Ectodermal cell (in vitro differentiated cells): ENCODE measurements around the gene CALHM3.

Experiments
- H3K27ac ChIP-seq: 2 replicates; pipeline ENCODE4 v1.7.0; 2013; ENCODE audit warnings: mild to moderate bottlenecking, low read depth, low read length; ENCODE audit not compliant: insufficient read depth, poor library complexity, severe bottlenecking
- H3K27me3 ChIP-seq: 2 replicates; pipeline ENCODE4 v1.7.0; 2013; ENCODE audit warnings: mild to moderate bottlenecking, low read length; ENCODE audit not compliant: insufficient read depth, control insufficient read depth, poor library complexity, severe bottlenecking
- H3K36me3 ChIP-seq: one replicate; pipeline ENCODE4 v1.7.0; 2013; ENCODE audit warnings: low read length; ENCODE audit not compliant: control insufficient read depth, insufficient read depth
- H3K4me1 ChIP-seq: one replicate; pipeline ENCODE4 v1.7.0; 2013; ENCODE audit warnings: low read length; ENCODE audit not compliant: control insufficient read depth, insufficient read depth
- H3K4me3 ChIP-seq: 2 replicates; pipeline ENCODE4 v1.7.0; 2013; ENCODE audit warnings: low read depth, low read length, control low read depth; ENCODE audit not compliant: insufficient read depth
- H3K9me3 ChIP-seq: 2 replicates; pipeline ENCODE4 v1.7.0; 2013; ENCODE audit warnings: mild to moderate bottlenecking, low read length, moderate library complexity; ENCODE audit not compliant: control insufficient read depth
- WGBS, 2 experiments: methylation state at CpG; one replicate each; pipeline ENCODE4 v1.1.7; 2013; ENCODE audit warnings: missing lambda C conversion rate in 2 of 2; 5-methylcytosine and 5-hydroxymethylcytosine counted together

The CALHM3 gene

GRCh38 chr10:103449208-103450144, 29.6 kb downstream of the CALHM3 start:
- Histone ChIP-seq H3K36me3 (peaks cover 16% of the 10 kb centered on the region), H3K4me3 (no peak overlapping the region), H3K27ac (no peak overlapping the region), H3K9me3 (no peaks in the 10 kb centered on the region), H3K4me1 (no peaks in the 10 kb centered on the region), H3K27me3 (no peaks in the 10 kb centered on the region)
- WGBS, 2 experiments = 94 to 95% methylated on average over 34 of the region's 34 CpGs

- Histone ChIP-seq H3K36me3 (peaks cover 20% of the 10 kb centered on the region), H3K4me1 (no peaks in the 10 kb centered on the region), H3K27me3 (no peaks in the 10 kb centered on the region), H3K9me3 (no peaks in the 10 kb centered on the region), H3K4me3 (no peak overlapping the region), H3K27ac (no peak overlapping the region)
- 80 to 90% methylated on average over 1 of the region's 1 CpG for WGBS, 2 experiments
These were observed 30.3 kb downstream of the CALHM3 start for GRCh38 chr10:103448746-103449145.

GRCh38 chr10:103447187-103447586, 31.9 kb downstream of the CALHM3 start:
- WGBS, 2 experiments = 95 to 98% methylated on average over 23 of the region's 23 CpGs
- H3K27ac ChIP-seq = no peak overlapping the region
- H3K4me3 ChIP-seq = no peak overlapping the region
- peaks cover 24% of the 10 kb centered on the region for H3K36me3 ChIP-seq
- no peaks in the 10 kb centered on the region for H3K9me3 ChIP-seq
- H3K27me3 ChIP-seq = no peaks in the 10 kb centered on the region
- H3K4me1 ChIP-seq = no peaks in the 10 kb centered on the region

GRCh38 chr10:103445767-103446567, 33.1 kb downstream of the CALHM3 start:
- H3K36me3 ChIP-seq = peaks cover 28% of the 10 kb centered on the region
- H3K27ac ChIP-seq = no peak overlapping the region
- no peaks in the 10 kb centered on the region for H3K9me3 ChIP-seq
- 92% methylated on average over 12 of the region's 12 CpGs for WGBS, 2 experiments
- no peaks in the 10 kb centered on the region for H3K4me1 ChIP-seq
- H3K4me3 ChIP-seq = no peak overlapping the region
- no peaks in the 10 kb centered on the region for H3K27me3 ChIP-seq

GRCh38 chr10:103445366-103445765, 33.7 kb downstream of the CALHM3 start:
- WGBS, 2 experiments = 96% methylated on average over 9 of the region's 9 CpGs
- Histone ChIP-seq H3K4me1 (no peaks in the 10 kb centered on the region), H3K4me3 (no peak overlapping the region), H3K9me3 (no peaks in the 10 kb centered on the region), H3K27ac (no peak overlapping the region), H3K27me3 (no peaks in the 10 kb centered on the region), H3K36me3 (peaks cover 30% of the 10 kb centered on the region)

- Histone ChIP-seq H3K4me3 (no peak overlapping the region), H3K36me3 (peaks cover 32% of the 10 kb centered on the region), H3K4me1 (no peaks in the 10 kb centered on the region), H3K9me3 (no peaks in the 10 kb centered on the region), H3K27ac (no peak overlapping the region), H3K27me3 (no peaks in the 10 kb centered on the region)
- WGBS, 2 experiments = 95 to 97% methylated on average over 10 of the region's 10 CpGs
These were observed 34.6 kb downstream of the CALHM3 start for GRCh38 chr10:103444478-103444877.

GRCh38 chr10:103443475-103444185, 35.4 kb downstream of the CALHM3 start:
- no peak overlapping the region for H3K4me3 ChIP-seq
- no peaks in the 10 kb centered on the region for H3K27me3 ChIP-seq
- no peak overlapping the region for H3K27ac ChIP-seq
- H3K36me3 ChIP-seq = peaks cover 35% of the 10 kb centered on the region
- H3K9me3 ChIP-seq = no peaks in the 10 kb centered on the region
- no peaks in the 10 kb centered on the region for H3K4me1 ChIP-seq
- WGBS, 2 experiments = 94 to 96% methylated on average over 23 of the region's 23 CpGs

GRCh38 chr10:103442031-103442461, 37.0 kb downstream of the CALHM3 start:
- no peaks in the 10 kb centered on the region for H3K27me3 ChIP-seq
- H3K36me3 ChIP-seq = peaks cover 43% of the 10 kb centered on the region
- H3K4me3 ChIP-seq = no peak overlapping the region
- WGBS, 2 experiments = 95 to 96% methylated on average over 13 of the region's 13 CpGs
- H3K4me1 ChIP-seq = no peaks in the 10 kb centered on the region
- no peaks in the 10 kb centered on the region for H3K9me3 ChIP-seq
- H3K27ac ChIP-seq = no peak overlapping the region

GRCh38 chr10:103441611-103442010, 37.4 kb downstream of the CALHM3 start:
- H3K36me3 ChIP-seq = peaks cover 43% of the 10 kb centered on the region
- no peak overlapping the region for H3K27ac ChIP-seq
- no peak overlapping the region for H3K4me3 ChIP-seq
- H3K9me3 ChIP-seq = no peaks in the 10 kb centered on the region
- H3K27me3 ChIP-seq = no peaks in the 10 kb centered on the region
- H3K4me1 ChIP-seq = no peaks in the 10 kb centered on the region
- WGBS, 2 experiments = 94 to 96% methylated on average over 8 of the region's 8 CpGs
